ENCODE results near the gene RERE.

DNA sequence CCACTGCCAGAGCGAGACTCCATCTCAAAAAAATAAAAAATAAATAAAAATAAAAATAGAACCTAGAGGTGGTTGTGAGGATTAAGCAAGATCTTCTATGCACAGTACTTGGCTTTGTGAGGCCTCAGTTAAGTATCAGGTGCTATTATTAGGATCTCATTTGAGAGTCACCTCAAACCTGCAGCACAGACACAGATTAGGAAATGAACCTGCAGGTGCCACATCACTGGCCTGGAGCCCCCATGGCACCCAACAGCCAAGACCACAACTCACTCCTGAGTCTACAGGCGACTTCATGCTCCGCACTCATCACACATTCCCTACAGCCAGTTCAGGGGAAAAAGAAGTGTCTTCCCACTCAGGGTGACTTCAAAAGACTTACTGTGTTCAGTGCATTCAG lies 322.8 kb downstream of the RERE start:
- TF ChIP-seq, protein P1, sequence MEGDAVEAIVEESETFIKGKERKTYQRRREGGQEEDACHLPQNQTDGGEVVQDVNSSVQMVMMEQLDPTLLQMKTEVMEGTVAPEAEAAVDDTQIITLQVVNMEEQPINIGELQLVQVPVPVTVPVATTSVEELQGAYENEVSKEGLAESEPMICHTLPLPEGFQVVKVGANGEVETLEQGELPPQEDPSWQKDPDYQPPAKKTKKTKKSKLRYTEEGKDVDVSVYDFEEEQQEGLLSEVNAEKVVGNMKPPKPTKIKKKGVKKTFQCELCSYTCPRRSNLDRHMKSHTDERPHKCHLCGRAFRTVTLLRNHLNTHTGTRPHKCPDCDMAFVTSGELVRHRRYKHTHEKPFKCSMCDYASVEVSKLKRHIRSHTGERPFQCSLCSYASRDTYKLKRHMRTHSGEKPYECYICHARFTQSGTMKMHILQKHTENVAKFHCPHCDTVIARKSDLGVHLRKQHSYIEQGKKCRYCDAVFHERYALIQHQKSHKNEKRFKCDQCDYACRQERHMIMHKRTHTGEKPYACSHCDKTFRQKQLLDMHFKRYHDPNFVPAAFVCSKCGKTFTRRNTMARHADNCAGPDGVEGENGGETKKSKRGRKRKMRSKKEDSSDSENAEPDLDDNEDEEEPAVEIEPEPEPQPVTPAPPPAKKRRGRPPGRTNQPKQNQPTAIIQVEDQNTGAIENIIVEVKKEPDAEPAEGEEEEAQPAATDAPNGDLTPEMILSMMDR (IDR thresholded peaks at IDR 0.05): no peak
- no peak for TF ChIP-seq POLR2A (IDR thresholded peaks at IDR 0.05)

Measured in heart left ventricle (tissue), 13 donors.